ENCODE measurements around the gene FAM114A2.

DNA sequence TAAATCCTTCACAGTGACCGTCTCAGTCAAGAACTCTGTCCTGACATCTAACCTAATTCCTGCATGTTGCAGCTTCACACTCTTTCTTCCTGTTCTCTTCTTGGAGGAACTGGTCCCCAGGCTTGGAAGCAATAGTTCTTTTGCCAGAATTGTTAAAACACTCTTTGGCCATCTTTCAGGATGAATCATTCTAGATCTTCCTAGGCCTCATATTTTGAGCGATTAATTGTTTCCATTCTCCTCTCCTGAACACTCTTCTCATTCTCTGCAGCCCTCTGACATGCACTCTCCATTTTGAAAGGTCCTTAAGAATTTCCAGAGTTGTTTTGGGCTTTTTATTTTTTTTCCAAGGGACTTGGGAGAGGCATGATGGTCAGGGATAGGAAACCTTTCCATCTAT, 85.8 kb downstream of the FAM114A2 start:
- TF ChIP-seq, protein P1, sequence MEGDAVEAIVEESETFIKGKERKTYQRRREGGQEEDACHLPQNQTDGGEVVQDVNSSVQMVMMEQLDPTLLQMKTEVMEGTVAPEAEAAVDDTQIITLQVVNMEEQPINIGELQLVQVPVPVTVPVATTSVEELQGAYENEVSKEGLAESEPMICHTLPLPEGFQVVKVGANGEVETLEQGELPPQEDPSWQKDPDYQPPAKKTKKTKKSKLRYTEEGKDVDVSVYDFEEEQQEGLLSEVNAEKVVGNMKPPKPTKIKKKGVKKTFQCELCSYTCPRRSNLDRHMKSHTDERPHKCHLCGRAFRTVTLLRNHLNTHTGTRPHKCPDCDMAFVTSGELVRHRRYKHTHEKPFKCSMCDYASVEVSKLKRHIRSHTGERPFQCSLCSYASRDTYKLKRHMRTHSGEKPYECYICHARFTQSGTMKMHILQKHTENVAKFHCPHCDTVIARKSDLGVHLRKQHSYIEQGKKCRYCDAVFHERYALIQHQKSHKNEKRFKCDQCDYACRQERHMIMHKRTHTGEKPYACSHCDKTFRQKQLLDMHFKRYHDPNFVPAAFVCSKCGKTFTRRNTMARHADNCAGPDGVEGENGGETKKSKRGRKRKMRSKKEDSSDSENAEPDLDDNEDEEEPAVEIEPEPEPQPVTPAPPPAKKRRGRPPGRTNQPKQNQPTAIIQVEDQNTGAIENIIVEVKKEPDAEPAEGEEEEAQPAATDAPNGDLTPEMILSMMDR (IDR thresholded peaks at IDR 0.05), result no peak
- TF ChIP-seq POLR2A (IDR thresholded peaks at IDR 0.05), result no peak

Data from upper lobe of left lung (tissue), 4 donors.